Keratinocyte (primary cell): Measurements from ENCODE around the gene TNFAIP6. TPM values are rescaled to one million over a fixed set of nuclear protein-coding genes. Genes with fewer than 3 reads are reported as not detected.
"Not testable (repeated sequence)": the region's sequence is repeated elsewhere in the genome, so short reads cannot be mapped to it uniquely, and the experiment has no call there.

Source experiments
- DNase-seq: peaks from one replicate; pipeline ENCODE4 v3.0.0-alpha.2; 2011; ENCODE audit warnings: low read depth, missing footprints, low spot score
- FAIRE-seq: peaks from 2 replicates; lab custom pipeline; 2011; peaks lifted over from hg19 to GRCh38; lab: Jason Lieb, UNC
- H2AFZ ChIP-seq: 2 replicates; pipeline ENCODE4 v1.6.0; 2012; ENCODE audit warnings: low read length, control low read depth, inconsistent platforms; ENCODE audit not compliant: control insufficient read depth
- H3K27ac ChIP-seq: 2 replicates; pipeline ENCODE4 v1.5.1; 2011; ENCODE audit warnings: low read length; ENCODE audit not compliant: control insufficient read depth, insufficient read depth
- H3K27me3 ChIP-seq: 3 replicates; pipeline ENCODE4 v1.6.0; 2011; ENCODE audit warnings: low read length; ENCODE audit not compliant: control insufficient read depth, insufficient read depth; ENCODE audit errors: extremely low read depth
- H3K36me3 ChIP-seq, 2 experiments: 2 replicates in 1 of 2; 3 replicates in 1 of 2; pipeline ENCODE4 v1.5.1; 2011; ENCODE audit warnings: low read length in 2 of 2, mild to moderate bottlenecking in 1 of 2; ENCODE audit not compliant: control insufficient read depth in 2 of 2, insufficient read depth in 2 of 2; ENCODE audit errors: extremely low read depth in 1 of 2
- H3K4me1 ChIP-seq: 3 replicates; pipeline ENCODE4 v1.5.1; 2011; ENCODE audit warnings: low read length; ENCODE audit not compliant: control insufficient read depth, insufficient read depth; ENCODE audit errors: extremely low read depth
- H3K4me2 ChIP-seq: 3 replicates; pipeline ENCODE4 v1.6.0; 2011; ENCODE audit warnings: low read depth, low read length; ENCODE audit not compliant: control insufficient read depth, insufficient read depth; ENCODE audit errors: extremely low read depth
- H3K4me3 ChIP-seq, 3 experiments: fragments of 200-600 bp in 1 of 3; sonication (generic) in 1 of 3; 2 replicates in 2 of 3; 3 replicates in 1 of 3; pipeline ENCODE4 v1.5.1; 2011 to 2016; ENCODE audit warnings: low read length in 3 of 3, mild to moderate bottlenecking in 3 of 3, control low read depth in 2 of 3, inconsistent platforms in 1 of 3, low read depth in 1 of 3, mixed read lengths in 1 of 3, mixed run types in 1 of 3, moderate library complexity in 1 of 3; ENCODE audit not compliant: control insufficient read depth in 2 of 3, insufficient read depth in 2 of 3; ENCODE audit errors: extremely low read depth in 1 of 3
- H3K79me2 ChIP-seq: 2 replicates; pipeline ENCODE4 v1.6.0; 2012; ENCODE audit warnings: low read length; ENCODE audit not compliant: control insufficient read depth, insufficient read depth
- H3K9ac ChIP-seq: 3 replicates; pipeline ENCODE4 v1.6.0; 2011; ENCODE audit warnings: low read length; ENCODE audit not compliant: control insufficient read depth, insufficient read depth; ENCODE audit errors: extremely low read depth
- H3K9me1 ChIP-seq: 3 replicates; pipeline ENCODE4 v1.6.0; 2011; ENCODE audit warnings: low read length; ENCODE audit not compliant: control insufficient read depth, insufficient read depth; ENCODE audit errors: extremely low read depth
- H3K9me3 ChIP-seq: 2 replicates; pipeline ENCODE4 v1.5.1; 2012; ENCODE audit warnings: low read depth, low read length; ENCODE audit not compliant: control insufficient read depth
- H4K20me1 ChIP-seq: 3 replicates; pipeline ENCODE4 v1.6.0; 2011; ENCODE audit warnings: low read length; ENCODE audit not compliant: control insufficient read depth, insufficient read depth; ENCODE audit errors: extremely low read depth
- EZH2 ChIP-seq: IDR thresholded peaks from one replicate; pipeline ENCODE4 v1.6.1; 2012; ENCODE audit warnings: inconsistent platforms, mild to moderate bottlenecking, low read length, moderate library complexity
- dilution Hi-C: fragments of 300-500 bp; cut with MboI; formaldehyde crosslinking; loops from one replicate; pipeline ENCODE4 v1.7.0; 2020; ENCODE audit warnings: low sequenced_read_pairs; ENCODE audit not compliant: extremely low pct_ligation_motif_present
- polyA plus RNA-seq, 5 experiments: library from polyadenylated mRNA; depleted of rRNA in 3 of 5; stranded (reverse) in 3 of 5; stranded (forward) in 1 of 5; unstranded in 1 of 5; fragments of >200 nt; gene quantifications; 1 replicate in 1 of 5; 2 replicates in 3 of 5; 3 replicates in 1 of 5; pipeline versions ENCODE4 v1.2.1 to v1.2.3, GENCODE V29; 2011 to 2012; ENCODE audit warnings: missing spikeins in 2 of 5, low read depth in 1 of 5, low replicate concordance in 1 of 5
- TF ChIP-seq, protein P1 (sequence below), 3 experiments: IDR thresholded peaks in 1 of 3; conservative IDR thresholded peaks in 1 of 3; optimal IDR thresholded peaks in 1 of 3; 2 replicates in 2 of 3; 3 replicates in 1 of 3; pipeline versions ENCODE3 to v1.5.1; 2011; ENCODE audit warnings: low read length in 3 of 3, mild to moderate bottlenecking in 3 of 3, moderate library complexity in 2 of 3, control low read depth in 1 of 3, inconsistent platforms in 1 of 3; ENCODE audit not compliant: insufficient read depth in 2 of 3; ENCODE audit errors: extremely low read depth in 1 of 3

TNFAIP6 gene
- polyA plus RNA-seq, 1 donor (not counting 4 experiments of a cell fraction or from before 2014, with no cell fraction given): 0.21 TPM

DNA sequence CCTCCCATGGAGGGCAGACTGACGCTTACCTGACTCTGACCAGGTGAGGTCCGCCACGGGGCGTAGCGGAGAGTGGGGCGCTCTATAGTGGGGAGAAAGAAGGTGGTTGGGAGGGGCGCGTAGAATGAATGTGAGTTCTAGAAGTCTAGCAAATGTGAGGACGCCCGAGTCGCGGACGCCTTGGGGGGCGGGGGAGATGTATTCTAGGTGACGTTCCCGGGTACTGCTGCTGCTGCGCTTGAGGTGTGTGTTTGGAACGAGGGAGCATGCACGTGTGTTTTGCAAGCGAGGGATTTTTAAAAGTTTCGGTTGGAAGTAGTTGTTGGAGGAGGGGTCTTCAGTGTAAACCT is 53.1 kb downstream of the TNFAIP6 start:
- H4K20me1 ChIP-seq: no peaks in the 10 kb centered on the region
- H3K9me1 ChIP-seq: no peaks in the 10 kb centered on the region
- TF ChIP-seq, protein P1, sequence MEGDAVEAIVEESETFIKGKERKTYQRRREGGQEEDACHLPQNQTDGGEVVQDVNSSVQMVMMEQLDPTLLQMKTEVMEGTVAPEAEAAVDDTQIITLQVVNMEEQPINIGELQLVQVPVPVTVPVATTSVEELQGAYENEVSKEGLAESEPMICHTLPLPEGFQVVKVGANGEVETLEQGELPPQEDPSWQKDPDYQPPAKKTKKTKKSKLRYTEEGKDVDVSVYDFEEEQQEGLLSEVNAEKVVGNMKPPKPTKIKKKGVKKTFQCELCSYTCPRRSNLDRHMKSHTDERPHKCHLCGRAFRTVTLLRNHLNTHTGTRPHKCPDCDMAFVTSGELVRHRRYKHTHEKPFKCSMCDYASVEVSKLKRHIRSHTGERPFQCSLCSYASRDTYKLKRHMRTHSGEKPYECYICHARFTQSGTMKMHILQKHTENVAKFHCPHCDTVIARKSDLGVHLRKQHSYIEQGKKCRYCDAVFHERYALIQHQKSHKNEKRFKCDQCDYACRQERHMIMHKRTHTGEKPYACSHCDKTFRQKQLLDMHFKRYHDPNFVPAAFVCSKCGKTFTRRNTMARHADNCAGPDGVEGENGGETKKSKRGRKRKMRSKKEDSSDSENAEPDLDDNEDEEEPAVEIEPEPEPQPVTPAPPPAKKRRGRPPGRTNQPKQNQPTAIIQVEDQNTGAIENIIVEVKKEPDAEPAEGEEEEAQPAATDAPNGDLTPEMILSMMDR (optimal IDR thresholded peaks at IDR 0.05 in 1 of 3, IDR thresholded peaks at IDR 0.05 in 1 of 3, conservative IDR thresholded peaks at IDR 0.05 in 1 of 3; ENCODE audit: extremely low read depth in 1 of 3, insufficient read depth in 2 of 3, low read length in 3 of 3): peak in 1 of 3 experiments; percentile 45
- no peak for TF ChIP-seq EZH2
- DNase-seq (no peak), FAIRE-seq (no peak)
- H3K36me3 ChIP-seq: peaks cover 4 to 20% of the 10 kb centered on the region in 2 experiments
- peaks cover 3% of the 10 kb centered on the region for H3K4me1 ChIP-seq
- peak overlapping the region; percentile 97 for H2AFZ ChIP-seq
- peaks cover 44% of the 10 kb centered on the region for H3K79me2 ChIP-seq
- peak overlapping the region; percentile 91 for H3K27ac ChIP-seq
- no peaks in the 10 kb centered on the region for H3K9me3 ChIP-seq
- no peaks in the 10 kb centered on the region for H3K27me3 ChIP-seq
- H3K9ac ChIP-seq: peak overlapping the region; percentile 95
- H3K4me2 ChIP-seq: peak overlapping the region; percentile 90
- peak overlapping the region; percentile 86 to 93 (median 88) for H3K4me3 ChIP-seq
- dilution Hi-C loops: no loop called here

- dilution Hi-C loops: no loop called here
- Histone ChIP-seq H3K4me3 (no peak overlapping the region), H3K9me3 (no peaks in the 10 kb centered on the region), H3K9me1 (no peaks in the 10 kb centered on the region), H3K9ac (no peak overlapping the region), H3K4me1 (no peaks in the 10 kb centered on the region), H3K27me3 (no peaks in the 10 kb centered on the region), H4K20me1 (no peaks in the 10 kb centered on the region), H3K79me2 (peaks cover 41% of the 10 kb centered on the region), H3K27ac (no peak overlapping the region), H3K36me3 (peaks cover 9 to 51% of the 10 kb centered on the region in 2 experiments), H3K4me2 (no peak overlapping the region), H2AFZ (no peak overlapping the region)
- DNase-seq (no peak), FAIRE-seq (no peak)
- TF ChIP-seq EZH2: no peak
- TF ChIP-seq, protein P1 (optimal IDR thresholded peaks at IDR 0.05 in 1 of 3, IDR thresholded peaks at IDR 0.05 in 1 of 3, conservative IDR thresholded peaks at IDR 0.05 in 1 of 3; ENCODE audit: extremely low read depth in 1 of 3, insufficient read depth in 2 of 3, low read length in 3 of 3): no peak
Measured at GRCh38 chr2:151417650-151418049, 60.3 kb downstream of the TNFAIP6 start.

- Histone ChIP-seq H3K79me2 (peaks cover 46% of the 10 kb centered on the region), H3K36me3 (peaks cover 6 to 46% of the 10 kb centered on the region in 2 experiments)
- dilution Hi-C loops, H3K27ac ChIP-seq, H3K4me1 ChIP-seq, H3K9ac ChIP-seq, H3K4me2 ChIP-seq, H2AFZ ChIP-seq, H4K20me1 ChIP-seq, H3K4me3 ChIP-seq, H3K9me3 ChIP-seq, FAIRE-seq, H3K27me3 ChIP-seq, H3K9me1 ChIP-seq, DNase-seq: not testable (repeated sequence)
Measured at GRCh38 chr2:151421681-151422080, 64.3 kb downstream of the TNFAIP6 start.
